ENCODE results near the gene RAB7A. TPM values are rescaled to one million over a fixed set of nuclear protein-coding genes. Genes with fewer than 3 reads are reported as not detected.

The RAB7A gene
- total RNA-seq, 1 donor from 2014 or later, result 40.8 TPM

DNA sequence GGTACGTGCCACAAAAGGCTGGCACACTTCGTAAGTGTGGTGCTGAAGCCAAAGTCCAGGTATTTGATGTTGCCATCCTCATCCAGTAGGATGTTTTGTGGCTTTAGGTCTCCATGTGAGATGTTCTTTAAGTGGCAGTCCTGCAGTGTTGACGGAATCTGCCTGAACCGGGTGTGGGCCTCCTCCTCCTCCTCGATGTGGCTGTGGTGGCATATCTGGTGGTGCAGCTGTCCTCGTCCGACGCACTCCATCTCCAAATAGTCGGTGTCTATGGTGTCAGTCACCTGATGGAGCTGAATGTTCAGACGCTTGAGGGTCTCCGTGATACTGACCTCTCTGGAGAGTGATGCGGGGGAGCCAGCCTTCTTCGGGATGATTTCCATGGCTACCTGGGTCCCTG lies 123.0 kb downstream of the RAB7A start:
- DNase-seq (ENCODE audit: low read depth, low spot score), result no peak

DNA sequence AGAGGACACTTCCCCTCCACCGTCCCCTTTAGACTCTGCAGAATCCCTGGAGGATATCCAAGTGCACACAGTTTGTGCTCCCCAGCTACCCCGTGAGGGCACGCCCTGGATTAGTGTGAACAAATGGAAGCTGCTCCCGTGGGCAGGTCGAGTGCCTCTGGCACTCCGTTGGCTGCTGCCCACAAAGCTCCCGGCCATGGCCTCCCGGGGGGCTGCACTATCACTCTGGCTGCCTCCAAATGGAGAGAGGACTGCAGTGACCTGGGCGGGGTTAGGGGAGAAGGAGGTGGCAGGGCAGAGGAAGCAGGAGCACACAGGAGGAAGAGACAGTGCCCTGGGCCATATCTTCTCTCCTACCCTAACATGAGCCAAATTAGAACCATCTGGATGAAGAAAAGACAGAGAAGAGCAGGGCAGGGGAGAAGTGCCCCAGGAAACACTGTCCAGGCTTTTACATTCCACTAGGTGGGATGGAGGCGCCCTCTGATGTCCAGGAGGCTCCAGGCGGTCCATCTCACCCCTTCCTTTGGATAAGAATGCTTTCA lies 124.0 kb downstream of the RAB7A start:
- no peak for DNase-seq (ENCODE audit: low read depth, low spot score)

DNA sequence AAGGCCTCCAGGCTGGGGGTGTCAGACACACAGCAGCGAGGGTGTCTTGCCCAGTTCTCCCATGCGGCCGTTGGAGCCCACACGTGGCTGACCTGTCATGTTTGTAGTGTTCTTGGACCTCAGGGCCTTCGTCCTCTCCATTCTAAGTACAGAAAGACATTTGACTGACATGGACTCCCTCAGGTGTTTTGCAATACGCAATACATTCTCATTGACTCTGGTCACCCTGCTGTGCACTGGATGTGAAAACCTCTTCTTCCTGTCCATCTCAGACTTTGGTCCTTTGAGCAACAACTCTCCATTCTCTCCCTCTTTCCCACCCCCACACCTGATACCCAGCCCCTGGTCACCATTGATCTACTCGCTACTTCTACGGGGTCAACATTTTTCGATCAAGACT lies 124.6 kb downstream of the RAB7A start:
- no peak for DNase-seq (ENCODE audit: low read depth, low spot score)

DNA sequence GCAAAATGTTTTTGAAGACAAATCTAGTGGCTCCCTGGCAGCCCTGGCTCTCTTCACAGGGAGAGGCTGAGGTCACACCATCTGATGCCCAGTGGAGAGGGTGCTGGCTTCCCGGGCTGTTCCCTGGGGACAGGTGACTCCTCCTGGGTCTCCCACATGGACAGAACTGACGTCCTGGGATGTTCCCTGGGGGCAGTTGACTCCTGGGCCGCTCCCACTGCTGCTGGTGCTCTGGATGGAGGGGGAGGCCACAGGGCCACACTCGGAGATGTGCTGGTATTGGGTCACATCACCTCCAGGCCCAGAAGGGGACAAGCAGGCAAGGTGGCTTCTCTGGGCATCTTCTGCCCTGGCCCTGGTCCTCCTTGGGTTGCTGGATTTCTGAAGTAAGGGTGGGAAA lies 125.6 kb downstream of the RAB7A start:
- DNase-seq (ENCODE audit: low read depth, low spot score), result no peak

DNA sequence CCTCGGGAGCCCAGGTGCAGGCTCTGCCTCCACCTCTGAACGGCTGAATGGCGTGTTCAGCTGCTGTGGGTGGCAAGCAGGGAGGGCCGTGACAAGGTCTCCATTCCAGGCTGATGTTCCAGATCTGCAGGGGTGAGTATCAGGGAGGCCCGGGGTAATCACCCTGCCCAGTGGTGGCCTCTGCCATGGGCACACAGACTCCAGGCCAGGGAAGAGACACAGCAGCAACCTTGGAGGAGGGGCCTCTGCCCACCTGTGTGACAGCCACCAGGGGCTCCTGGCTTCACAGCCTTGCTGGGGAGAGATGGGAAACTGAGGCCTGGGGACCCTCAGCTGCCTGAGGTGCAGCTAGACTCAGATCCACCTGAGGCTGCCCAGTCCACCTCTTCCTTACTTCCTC lies 127.8 kb downstream of the RAB7A start:
- no peak for DNase-seq (ENCODE audit: low read depth, low spot score)

DNA sequence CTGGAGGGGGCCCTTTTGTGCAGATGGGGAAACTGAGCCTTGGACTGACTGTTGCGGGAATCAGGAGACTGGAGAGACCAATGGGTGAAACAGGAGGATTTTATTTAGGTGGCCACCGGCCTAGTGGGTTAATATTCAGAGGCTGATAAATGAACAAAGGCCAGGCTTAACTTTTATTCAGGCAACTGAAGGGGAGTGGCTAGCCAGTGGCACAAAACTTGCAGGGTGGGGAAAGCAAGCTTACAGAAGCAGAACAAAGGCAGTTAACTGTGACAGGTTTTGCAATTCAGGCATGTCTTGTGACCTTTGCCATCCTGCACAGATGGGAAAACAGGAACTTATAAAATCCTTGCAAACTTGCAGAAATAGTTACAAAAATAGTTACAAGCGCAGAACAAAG lies 128.5 kb downstream of the RAB7A start:
- peak; percentile 1 for DNase-seq (ENCODE audit: low read depth, low spot score)

DNA sequence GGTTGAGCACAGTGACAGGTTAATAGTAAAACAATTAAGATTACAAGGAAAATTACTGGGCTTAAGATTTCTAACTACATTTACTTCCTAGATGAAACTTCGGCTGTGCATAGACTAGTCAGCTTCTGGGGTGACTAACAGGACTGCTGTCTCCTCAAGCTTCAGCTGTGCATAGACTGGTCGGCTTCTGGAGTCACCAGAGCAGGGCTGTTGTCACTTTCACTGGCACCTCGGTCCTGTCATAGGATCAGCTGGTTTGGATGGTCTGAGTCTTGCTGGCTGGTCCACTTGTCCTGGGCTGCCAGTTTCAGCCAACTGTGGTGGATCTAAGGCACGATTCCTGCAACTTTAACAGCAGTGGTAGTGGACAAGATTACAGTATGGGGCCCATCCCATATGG lies 129.6 kb downstream of the RAB7A start:
- no peak for DNase-seq (ENCODE audit: low read depth, low spot score)

DNA sequence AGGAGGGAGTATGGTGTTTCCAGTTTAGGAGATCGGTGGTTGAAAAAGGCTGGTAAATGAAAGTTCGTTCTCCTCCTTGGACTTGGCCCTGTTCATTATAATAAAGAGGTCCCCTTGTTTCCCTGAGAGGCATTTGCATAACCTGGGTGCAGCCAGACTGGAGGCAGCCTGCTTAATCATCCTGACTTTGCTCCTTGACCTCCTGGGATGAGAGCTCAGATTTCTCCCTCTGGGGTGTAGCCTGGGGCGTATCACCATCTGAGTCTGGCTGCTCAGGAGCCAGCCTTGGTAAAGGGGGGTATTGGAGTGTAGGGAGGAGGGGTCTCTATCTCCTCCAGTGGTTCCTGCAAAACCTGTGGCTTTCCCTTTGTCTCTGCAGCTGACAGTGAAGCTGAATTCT lies 132.2 kb downstream of the RAB7A start:
- DNase-seq (ENCODE audit: low read depth, low spot score), result no peak

DNA sequence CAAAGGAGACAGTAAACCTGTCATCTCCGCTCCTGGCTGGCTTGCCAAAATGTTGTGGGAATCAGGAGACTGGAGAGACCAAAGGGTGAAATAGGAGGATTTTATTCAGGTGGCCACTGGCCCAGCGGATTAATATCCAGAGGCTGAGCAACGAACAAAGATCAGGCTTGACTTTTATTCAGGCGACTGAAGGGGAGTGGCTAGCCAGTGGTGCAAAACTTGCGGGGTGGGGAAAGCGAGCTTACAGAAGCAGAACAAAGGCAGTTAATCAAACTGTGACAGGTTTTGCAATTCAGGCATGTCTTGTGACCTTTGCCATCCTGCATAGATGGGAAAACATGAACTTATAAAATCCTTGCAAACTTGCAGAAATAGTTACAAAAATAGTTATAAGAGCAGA lies 133.6 kb downstream of the RAB7A start:
- DNase-seq (ENCODE audit: low read depth, low spot score), result no peak

DNA sequence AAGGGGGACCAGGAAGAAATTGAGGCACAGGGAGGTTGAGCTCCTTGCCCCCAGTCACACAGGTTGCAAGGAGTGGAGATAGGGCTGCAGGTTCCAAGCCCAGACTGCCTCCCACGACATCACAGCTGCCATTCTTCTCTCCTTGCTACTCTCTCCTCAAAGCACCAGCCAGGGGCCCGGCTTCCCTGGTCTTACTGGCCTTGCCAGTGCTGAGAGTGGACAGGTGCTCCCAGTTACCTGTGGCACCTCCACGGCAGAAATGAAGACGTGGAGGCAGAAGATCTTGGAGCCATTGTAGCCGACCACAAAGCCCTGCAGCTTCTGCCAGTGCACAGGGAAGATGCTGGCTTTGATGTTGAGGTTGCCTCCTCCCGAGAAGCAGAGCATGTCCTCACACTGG lies 135.5 kb downstream of the RAB7A start:
- no peak for DNase-seq (ENCODE audit: low read depth, low spot score)

DNA sequence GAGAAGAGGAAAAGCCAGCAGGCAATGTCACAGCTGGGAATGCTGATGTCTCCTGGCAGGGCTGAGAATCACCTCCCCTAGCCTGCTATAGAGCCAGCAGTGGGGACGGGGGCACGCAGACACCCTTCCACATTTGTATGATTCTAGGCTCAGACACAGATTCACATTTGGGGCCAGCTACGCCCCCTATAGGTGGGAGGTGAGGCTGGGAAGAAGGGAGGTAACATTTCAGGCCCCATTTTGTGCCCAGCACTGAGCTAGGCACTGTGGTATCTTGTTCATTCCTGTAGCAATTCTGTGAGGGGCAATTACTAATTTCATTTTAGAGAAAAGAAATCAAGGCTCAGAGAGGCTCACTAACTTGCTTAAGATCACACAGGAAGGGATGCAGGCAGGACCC lies 137.6 kb downstream of the RAB7A start:
- no peak for DNase-seq (ENCODE audit: low read depth, low spot score)

Other genes starting within 250 kb of the RAB7A start
- 11.1 and 16.2 TPM in 2 replicates for gene GATA2, start 233.0 kb upstream of the RAB7A start, total RNA-seq
- gene RPN1, start 75.4 kb upstream of the RAB7A start, total RNA-seq, result 583 and 745 TPM in 2 replicates
- 48.7 and 54.0 TPM in 2 replicates for gene ACAD9, start 153.4 kb downstream of the RAB7A start, total RNA-seq